Karpas-422 (cell line): ENCODE results near the gene GABARAPL1. TPM values are rescaled to one million over a fixed set of nuclear protein-coding genes. Genes with fewer than 3 reads are reported as not detected.

Source experiments
- DNase-seq: peaks from one replicate; pipeline ENCODE4 v3.0.0-alpha.2; 2015
- H2AFZ ChIP-seq: fragments of 200-600 bp; sonication (generic); 2 replicates; pipeline ENCODE4 v1.6.1; 2014; ENCODE audit warnings: antibody characterized with exemption, low read length, mixed read lengths
- H3K27ac ChIP-seq: fragments of 200-600 bp; sonication (generic); 2 replicates; pipeline ENCODE4 v1.5.1; 2014; ENCODE audit warnings: mild to moderate bottlenecking, low read length, moderate library complexity
- H3K27me3 ChIP-seq: fragments of 200-600 bp; sonication (generic); 2 replicates; pipeline ENCODE4 v1.6.1; 2014; ENCODE audit warnings: low read length, mixed read lengths
- H3K36me3 ChIP-seq: fragments of 200-600 bp; sonication (generic); 2 replicates; pipeline ENCODE4 v1.6.1; 2014; ENCODE audit warnings: low read length, mixed read lengths; ENCODE audit not compliant: insufficient read depth
- H3K4me1 ChIP-seq: fragments of 200-600 bp; sonication (generic); 2 replicates; pipeline ENCODE4 v1.6.1; 2014; ENCODE audit warnings: mild to moderate bottlenecking, low read length, mixed read lengths
- H3K4me2 ChIP-seq: fragments of 200-600 bp; sonication (generic); 2 replicates; pipeline ENCODE4 v1.6.1; 2014; ENCODE audit warnings: low read length, low read depth, mild to moderate bottlenecking; ENCODE audit not compliant: poor library complexity, severe bottlenecking
- H3K4me3 ChIP-seq: fragments of 200-600 bp; sonication (generic); 2 replicates; pipeline ENCODE4 v1.5.1; 2014; ENCODE audit warnings: mild to moderate bottlenecking, antibody characterized with exemption, low read length, mixed read lengths
- H3K79me2 ChIP-seq: fragments of 200-600 bp; sonication (generic); 2 replicates; pipeline ENCODE4 v1.6.1; 2014; ENCODE audit warnings: mild to moderate bottlenecking, low read length, mixed read lengths
- H3K9ac ChIP-seq: fragments of 200-600 bp; sonication (generic); 2 replicates; pipeline ENCODE4 v1.6.0; 2014; ENCODE audit warnings: low read length
- H3K9me2 ChIP-seq: fragments of 200-600 bp; sonication (generic), shearing (Covaris generic); replicated peaks from 2 replicates; pipeline ENCODE4 v1.6.0; 2014; ENCODE audit warnings: mild to moderate bottlenecking, low read length, moderate library complexity; ENCODE audit not compliant: insufficient read depth
- H3K9me3 ChIP-seq: fragments of 300-700, 200-600 bp; sonication (generic); 2 replicates; pipeline ENCODE4 v1.6.1; 2014; ENCODE audit warnings: low read length, mixed read lengths
- H4K20me1 ChIP-seq: fragments of 200-600 bp; sonication (generic); 2 replicates; pipeline ENCODE4 v1.6.1; 2014; ENCODE audit warnings: mild to moderate bottlenecking, antibody characterized with exemption, low read length, low read depth; ENCODE audit not compliant: insufficient read depth
- total RNA-seq: library from RNA; depleted of rRNA; stranded (reverse); fragments of >200 nt; shearing (Covaris generic); gene quantifications from 2 replicates; pipeline ENCODE4 v1.2.3, GENCODE V29; 2014; ENCODE audit warnings: low replicate concordance

GABARAPL1 gene
- total RNA-seq, 1 experiment from 2014 or later, result 0.56 TPM

DNA sequence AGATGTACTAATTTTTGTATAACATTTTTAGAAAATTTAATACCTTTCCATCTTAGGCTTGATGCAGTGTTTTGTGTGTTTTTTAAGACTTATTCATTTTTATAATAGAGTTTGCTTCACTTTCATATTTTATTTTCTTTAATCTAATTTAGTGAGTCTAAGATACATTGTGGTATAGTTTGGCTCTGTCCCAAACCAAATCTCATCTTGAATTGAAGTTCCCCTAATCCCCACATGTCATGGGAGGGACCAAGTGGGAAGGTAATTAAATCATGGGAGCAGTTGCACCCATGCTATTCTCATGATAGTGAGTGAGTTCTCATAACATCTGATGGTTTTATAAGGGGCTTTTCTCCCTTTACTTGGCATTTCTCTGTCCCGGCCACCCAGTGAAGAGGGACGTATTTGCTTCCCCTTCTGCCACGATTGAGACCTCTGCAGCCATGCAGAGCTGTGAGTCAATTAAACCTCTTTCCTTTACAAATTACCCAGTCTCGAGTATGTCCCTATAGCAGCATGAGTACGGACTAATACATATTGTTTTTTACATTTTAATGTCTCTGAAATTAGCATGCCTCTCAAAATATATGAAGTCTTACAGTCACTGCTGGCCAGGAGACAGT is 34.9 kb downstream of the GABARAPL1 start:
- no peak for DNase-seq
- Histone ChIP-seq H3K4me2 (no peak overlapping the region), H3K36me3 (no peaks in the 10 kb centered on the region), H3K79me2 (no peaks in the 10 kb centered on the region), H3K9me3 (no peaks in the 10 kb centered on the region), H3K9me2 (no peaks in the 10 kb centered on the region), H3K9ac (no peak overlapping the region), H3K4me1 (no peaks in the 10 kb centered on the region), H3K27ac (no peak overlapping the region), H4K20me1 (no peaks in the 10 kb centered on the region), H3K4me3 (no peak overlapping the region), H2AFZ (no peak overlapping the region), H3K27me3 (no peaks in the 10 kb centered on the region)

DNA sequence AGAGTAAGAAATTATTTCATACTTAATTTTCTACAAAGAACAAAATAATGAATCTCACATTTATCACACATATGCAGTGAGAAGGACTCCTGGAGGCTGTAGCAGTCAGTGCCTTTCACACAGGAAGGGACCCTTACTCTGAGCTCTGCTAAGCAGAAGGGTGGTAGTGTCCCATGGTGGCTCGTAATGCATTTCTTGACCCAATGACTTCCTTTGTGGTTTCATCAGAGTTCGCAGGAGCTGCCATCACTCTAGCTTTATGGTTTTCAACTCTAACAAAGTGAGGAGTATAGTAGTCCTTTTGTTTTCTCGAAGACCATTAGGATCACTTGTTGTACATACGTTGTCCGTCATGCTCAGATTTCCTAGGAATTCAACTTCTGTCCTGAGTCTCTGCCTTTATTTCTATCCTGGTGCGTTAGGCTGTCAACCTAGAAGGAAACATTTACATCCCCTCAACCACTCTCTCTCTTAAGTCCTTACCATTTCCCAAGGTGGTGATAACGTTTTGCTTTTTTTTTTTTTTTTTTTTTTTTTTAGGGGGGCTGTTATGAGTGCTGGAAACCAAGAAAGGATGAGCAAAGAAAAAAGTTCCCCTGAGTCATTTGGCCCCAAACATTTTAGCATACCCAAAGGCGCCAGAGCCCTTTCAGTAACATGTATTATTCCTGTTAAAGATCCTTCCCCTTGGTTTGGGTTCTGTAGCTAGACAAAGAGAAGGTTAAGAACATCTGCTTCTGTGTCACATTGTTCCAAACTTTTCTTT is 37.2 kb downstream of the GABARAPL1 start:
- H3K9me2 ChIP-seq, result no peaks in the 10 kb centered on the region
- H2AFZ ChIP-seq, result no peak overlapping the region
- H3K79me2 ChIP-seq, result no peaks in the 10 kb centered on the region
- no peaks in the 10 kb centered on the region for H3K27me3 ChIP-seq
- H3K36me3 ChIP-seq, result no peaks in the 10 kb centered on the region
- no peaks in the 10 kb centered on the region for H4K20me1 ChIP-seq
- H3K4me1 ChIP-seq, result no peaks in the 10 kb centered on the region
- H3K4me2 ChIP-seq, result no peak overlapping the region
- no peaks in the 10 kb centered on the region for H3K9me3 ChIP-seq
- no peak overlapping the region for H3K27ac ChIP-seq
- H3K4me3 ChIP-seq, result no peak overlapping the region
- no peak for DNase-seq
- H3K9ac ChIP-seq, result no peak overlapping the region

DNA sequence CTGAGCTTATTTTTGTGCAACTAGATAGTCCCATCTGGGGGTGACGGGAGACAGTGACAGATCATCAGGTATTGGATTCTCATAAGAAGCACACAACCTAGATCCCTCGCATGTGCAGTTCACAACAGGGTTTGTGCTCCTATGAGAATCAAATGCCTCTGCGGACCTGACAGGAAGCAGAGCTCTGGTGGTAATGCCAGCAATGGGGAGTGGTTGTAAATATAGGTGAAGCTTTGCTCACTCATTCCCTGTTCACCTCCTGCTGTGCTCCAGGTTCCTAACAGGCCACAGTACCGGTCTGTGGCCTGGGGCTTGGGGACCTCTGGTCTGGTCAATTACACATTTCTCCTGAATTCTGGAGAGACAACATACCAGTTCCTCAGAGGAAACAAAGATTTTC is 39.0 kb downstream of the GABARAPL1 start:
- Histone ChIP-seq H3K4me3 (no peak overlapping the region), H3K9me2 (no peaks in the 10 kb centered on the region), H3K27ac (no peak overlapping the region), H3K36me3 (no peaks in the 10 kb centered on the region), H3K4me2 (no peak overlapping the region), H4K20me1 (no peaks in the 10 kb centered on the region), H3K4me1 (no peaks in the 10 kb centered on the region), H3K79me2 (no peaks in the 10 kb centered on the region), H2AFZ (no peak overlapping the region), H3K9me3 (no peaks in the 10 kb centered on the region), H3K9ac (no peak overlapping the region), H3K27me3 (no peaks in the 10 kb centered on the region)
- no peak for DNase-seq

DNA sequence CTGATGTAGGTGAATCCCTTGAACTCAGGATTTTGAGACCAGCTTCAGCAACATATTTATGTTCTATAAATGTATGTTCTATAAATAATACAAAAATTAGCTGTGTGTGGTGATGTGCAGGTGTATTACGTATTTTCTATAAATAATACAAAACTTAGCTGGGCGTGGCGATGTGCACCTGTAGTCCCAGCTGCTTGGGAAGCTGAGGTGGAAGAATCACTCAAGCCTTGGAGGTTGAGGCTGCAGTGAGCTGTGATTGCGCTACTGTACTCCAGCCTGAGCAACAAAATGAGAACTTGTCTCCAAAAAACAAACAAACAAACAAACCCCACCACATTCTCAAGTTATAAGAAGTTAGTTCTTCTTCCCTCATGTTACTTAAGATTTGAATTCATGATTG is 39.5 kb downstream of the GABARAPL1 start:
- no peaks in the 10 kb centered on the region for H4K20me1 ChIP-seq
- H3K9me2 ChIP-seq, result no peaks in the 10 kb centered on the region
- no peak overlapping the region for H3K4me2 ChIP-seq
- no peaks in the 10 kb centered on the region for H3K36me3 ChIP-seq
- no peak overlapping the region for H2AFZ ChIP-seq
- DNase-seq, result no peak
- H3K9ac ChIP-seq, result no peak overlapping the region
- H3K79me2 ChIP-seq, result no peaks in the 10 kb centered on the region
- no peaks in the 10 kb centered on the region for H3K4me1 ChIP-seq
- no peaks in the 10 kb centered on the region for H3K27me3 ChIP-seq
- no peaks in the 10 kb centered on the region for H3K9me3 ChIP-seq
- H3K27ac ChIP-seq, result no peak overlapping the region
- no peak overlapping the region for H3K4me3 ChIP-seq

DNA sequence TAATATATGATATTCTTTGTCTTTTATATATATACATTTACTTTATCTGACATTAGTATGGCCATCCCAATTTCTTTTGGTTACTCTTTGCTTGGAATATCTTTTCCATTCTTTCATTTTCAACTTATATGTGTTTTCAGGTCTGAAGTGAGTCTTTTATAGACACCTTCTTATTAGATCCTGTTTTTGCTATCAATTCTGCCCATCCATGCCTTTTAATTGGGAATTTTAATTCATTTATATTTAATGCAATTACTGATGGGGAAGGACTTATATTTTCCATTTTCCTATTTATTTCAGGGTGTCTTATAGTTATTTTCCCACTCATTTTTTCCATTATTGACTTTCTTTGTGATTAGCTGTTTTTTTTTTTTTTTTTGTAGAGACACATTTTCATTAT is 43.4 kb downstream of the GABARAPL1 start:
- DNase-seq, result no peak
- Histone ChIP-seq H4K20me1 (no peaks in the 10 kb centered on the region), H2AFZ (no peak overlapping the region), H3K9ac (no peak overlapping the region), H3K4me3 (no peak overlapping the region), H3K4me2 (no peak overlapping the region), H3K79me2 (no peaks in the 10 kb centered on the region), H3K27ac (no peak overlapping the region), H3K4me1 (no peaks in the 10 kb centered on the region), H3K27me3 (no peaks in the 10 kb centered on the region), H3K36me3 (no peaks in the 10 kb centered on the region), H3K9me3 (no peaks in the 10 kb centered on the region), H3K9me2 (no peaks in the 10 kb centered on the region)

DNA sequence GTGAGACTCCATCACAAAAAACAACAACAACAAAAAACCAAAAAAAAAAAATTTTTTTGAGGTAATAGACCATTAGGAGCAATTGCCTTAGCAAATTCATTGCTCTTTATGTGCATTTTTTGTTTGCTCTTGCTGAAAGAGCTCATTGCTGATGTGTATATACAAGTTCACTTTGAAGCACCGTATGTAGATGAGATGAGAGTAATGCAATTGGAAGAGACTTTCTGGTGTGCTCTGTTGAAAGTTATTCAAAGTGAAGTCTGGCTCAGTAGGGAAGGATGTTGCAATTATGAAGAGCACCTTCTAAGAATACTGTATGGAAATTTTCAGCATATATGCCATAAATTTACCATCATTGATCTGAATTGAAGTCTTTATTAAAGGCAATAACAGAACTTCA is 48.2 kb downstream of the GABARAPL1 start:
- Histone ChIP-seq H3K4me2 (no peak overlapping the region), H4K20me1 (no peaks in the 10 kb centered on the region), H3K4me3 (no peak overlapping the region), H3K27ac (no peak overlapping the region), H3K79me2 (no peaks in the 10 kb centered on the region), H3K9me3 (no peaks in the 10 kb centered on the region), H3K9ac (no peak overlapping the region), H3K27me3 (no peaks in the 10 kb centered on the region), H3K4me1 (no peaks in the 10 kb centered on the region), H3K36me3 (no peaks in the 10 kb centered on the region), H3K9me2 (no peaks in the 10 kb centered on the region), H2AFZ (no peak overlapping the region)
- DNase-seq, result no peak

DNA sequence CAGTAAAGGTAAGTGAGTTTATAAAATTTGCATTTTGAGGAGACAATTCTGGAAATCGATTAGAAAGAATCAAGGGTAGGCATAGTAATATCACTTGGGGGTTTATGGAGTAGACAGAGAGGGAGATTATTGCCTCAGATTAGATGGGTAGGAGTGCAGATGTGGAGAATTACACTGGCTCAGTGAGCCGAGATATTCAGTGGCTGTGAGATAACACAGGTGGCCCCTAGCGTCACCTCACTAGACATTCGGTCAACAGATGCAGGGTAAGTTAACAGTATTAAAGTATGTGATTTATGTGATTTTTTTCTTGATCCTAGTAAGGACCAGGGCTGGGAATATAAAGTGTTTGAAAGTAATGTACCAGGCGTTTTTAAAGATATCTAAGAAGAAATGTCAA is 55.4 kb downstream of the GABARAPL1 start:
- Histone ChIP-seq H3K9ac (no peak overlapping the region), H3K36me3 (no peaks in the 10 kb centered on the region), H4K20me1 (no peaks in the 10 kb centered on the region), H3K4me2 (no peak overlapping the region), H3K79me2 (no peaks in the 10 kb centered on the region), H3K27me3 (no peaks in the 10 kb centered on the region; the same call in 1 of the 2 replicates), H3K4me1 (no peaks in the 10 kb centered on the region), H2AFZ (no peak overlapping the region), H3K9me3 (no peaks in the 10 kb centered on the region), H3K9me2 (no peaks in the 10 kb centered on the region), H3K27ac (no peak overlapping the region), H3K4me3 (no peak overlapping the region)
- DNase-seq, result no peak

DNA sequence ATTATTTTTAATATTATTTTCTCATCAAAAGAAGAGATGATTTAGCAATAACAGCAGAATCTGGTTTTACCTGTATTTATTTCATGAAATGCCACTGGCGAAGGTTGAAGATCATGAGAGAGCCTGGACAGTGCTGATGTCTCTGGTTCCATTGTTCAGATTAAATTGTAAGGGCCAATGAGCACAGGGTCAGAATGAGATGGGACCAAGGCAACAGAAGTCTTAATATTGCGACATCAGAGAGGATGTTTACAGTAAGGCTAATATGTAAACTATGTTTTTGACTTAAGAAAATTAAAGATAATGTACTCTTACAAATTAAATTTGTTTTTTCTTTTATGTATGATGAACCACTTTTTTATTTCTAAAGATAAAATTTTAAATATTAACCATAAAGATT is 59.8 kb downstream of the GABARAPL1 start:
- H4K20me1 ChIP-seq, result no peaks in the 10 kb centered on the region
- H3K4me2 ChIP-seq, result no peak overlapping the region
- H2AFZ ChIP-seq, result no peak overlapping the region
- no peaks in the 10 kb centered on the region for H3K4me1 ChIP-seq
- no peaks in the 10 kb centered on the region for H3K9me3 ChIP-seq
- H3K27ac ChIP-seq, result no peak overlapping the region
- H3K27me3 ChIP-seq, result no peaks in the 10 kb centered on the region; the same call in 1 of the 2 replicates
- no peaks in the 10 kb centered on the region for H3K79me2 ChIP-seq
- no peak overlapping the region for H3K4me3 ChIP-seq
- H3K36me3 ChIP-seq, result no peaks in the 10 kb centered on the region
- no peak overlapping the region for H3K9ac ChIP-seq
- H3K9me2 ChIP-seq, result no peaks in the 10 kb centered on the region
- no peak for DNase-seq
